RWPE1 (cell line): ENCODE measurements around the gene SH3PXD2A.

ENCODE experiments used
- CTCF ChIA-PET: fragments of 350-600 bp; sonication (Branson Sonifier 250); formaldehyde crosslinking; extraction: SDS; loops from one replicate; lab custom pipeline; 2021; lab: Yijun Ruan, JAX
- POLR2A ChIA-PET: fragments of 400-600 bp; formaldehyde crosslinking; extraction: SDS; loops from one replicate; lab custom pipeline; 2020; ENCODE audit warnings: antibody characterized with exemption; ENCODE audit not compliant: low non-redundant PET; lab: Yijun Ruan, JAX
- DNase-seq: peaks from one replicate; pipeline ENCODE4 v3.0.0; 2012; ENCODE audit warnings: low spot score
- H3K27ac ChIP-seq: fragments of 450-650 bp; 2 replicates; pipeline ENCODE4 v1.5.1; 2017
- TF ChIP-seq, protein P1 (sequence below): fragments of 450-650 bp; conservative IDR thresholded peaks from 2 replicates; pipeline ENCODE4 v1.5.1; 2017; ENCODE audit warnings: low read depth, mild to moderate bottlenecking

SH3PXD2A gene

DNA sequence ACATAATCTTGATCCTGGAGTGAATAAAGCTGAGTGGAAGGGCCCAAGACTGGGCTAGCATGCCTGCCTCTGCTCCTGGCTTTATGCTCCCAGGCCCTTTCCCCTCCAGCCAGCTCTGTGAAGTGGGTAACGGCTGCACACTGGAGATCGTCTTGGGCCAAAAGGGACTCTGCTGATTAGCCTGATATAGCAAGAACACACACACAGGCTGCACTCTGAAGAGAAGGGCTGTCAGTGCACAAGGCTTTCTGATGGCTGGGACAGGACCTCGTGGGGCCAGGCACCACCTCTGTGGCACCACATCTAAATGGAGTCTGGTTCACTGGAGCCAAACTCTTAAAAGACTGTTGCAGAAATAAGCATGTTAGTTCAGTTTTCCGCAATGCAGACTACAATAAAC is 200.5 kb downstream of the SH3PXD2A start:
- ChIA-PET POLR2A (no interaction called here), CTCF (interaction anchor here (0.7 to 1.4 kb wide), 2 partner anchors 32 to 180 kb away, joined by 3 read pairs; no protein-coding TSS in a partner anchor)
- TF ChIP-seq, protein P1, sequence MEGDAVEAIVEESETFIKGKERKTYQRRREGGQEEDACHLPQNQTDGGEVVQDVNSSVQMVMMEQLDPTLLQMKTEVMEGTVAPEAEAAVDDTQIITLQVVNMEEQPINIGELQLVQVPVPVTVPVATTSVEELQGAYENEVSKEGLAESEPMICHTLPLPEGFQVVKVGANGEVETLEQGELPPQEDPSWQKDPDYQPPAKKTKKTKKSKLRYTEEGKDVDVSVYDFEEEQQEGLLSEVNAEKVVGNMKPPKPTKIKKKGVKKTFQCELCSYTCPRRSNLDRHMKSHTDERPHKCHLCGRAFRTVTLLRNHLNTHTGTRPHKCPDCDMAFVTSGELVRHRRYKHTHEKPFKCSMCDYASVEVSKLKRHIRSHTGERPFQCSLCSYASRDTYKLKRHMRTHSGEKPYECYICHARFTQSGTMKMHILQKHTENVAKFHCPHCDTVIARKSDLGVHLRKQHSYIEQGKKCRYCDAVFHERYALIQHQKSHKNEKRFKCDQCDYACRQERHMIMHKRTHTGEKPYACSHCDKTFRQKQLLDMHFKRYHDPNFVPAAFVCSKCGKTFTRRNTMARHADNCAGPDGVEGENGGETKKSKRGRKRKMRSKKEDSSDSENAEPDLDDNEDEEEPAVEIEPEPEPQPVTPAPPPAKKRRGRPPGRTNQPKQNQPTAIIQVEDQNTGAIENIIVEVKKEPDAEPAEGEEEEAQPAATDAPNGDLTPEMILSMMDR = no peak
- peak overlapping the region; percentile 80 for H3K27ac ChIP-seq
- no peak for DNase-seq

DNA sequence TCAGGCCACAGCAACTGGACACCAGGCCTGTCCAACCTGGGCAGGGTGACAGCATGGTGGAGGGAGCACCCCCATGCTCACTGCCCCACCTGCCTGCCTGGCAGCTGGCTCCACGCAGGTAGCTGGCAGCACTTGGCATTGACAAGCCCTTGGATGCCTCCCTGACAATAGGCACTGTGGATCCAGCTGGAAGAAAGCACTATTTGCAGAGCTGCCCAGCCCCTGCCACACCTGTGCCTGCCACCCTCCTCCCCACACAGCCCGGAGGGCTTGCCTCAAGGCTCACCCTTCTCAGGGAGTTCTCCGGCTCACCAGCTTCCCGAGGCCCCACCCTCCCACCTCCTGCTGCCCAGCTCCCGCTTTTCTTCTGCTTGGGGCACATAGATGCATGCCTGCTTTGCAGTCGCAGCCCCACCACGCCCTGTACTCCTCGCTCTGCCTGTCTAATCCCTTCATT is 201.8 kb downstream of the SH3PXD2A start:
- peak; percentile 39 for DNase-seq
- TF ChIP-seq, protein P1 = no peak
- ChIA-PET CTCF (interaction anchor here (1.4 kb wide), 1 partner anchor 33 kb away, joined by 3 read pairs; no protein-coding TSS in a partner anchor), POLR2A (no interaction called here)
- H3K27ac ChIP-seq = peak overlapping the region; percentile 80

DNA sequence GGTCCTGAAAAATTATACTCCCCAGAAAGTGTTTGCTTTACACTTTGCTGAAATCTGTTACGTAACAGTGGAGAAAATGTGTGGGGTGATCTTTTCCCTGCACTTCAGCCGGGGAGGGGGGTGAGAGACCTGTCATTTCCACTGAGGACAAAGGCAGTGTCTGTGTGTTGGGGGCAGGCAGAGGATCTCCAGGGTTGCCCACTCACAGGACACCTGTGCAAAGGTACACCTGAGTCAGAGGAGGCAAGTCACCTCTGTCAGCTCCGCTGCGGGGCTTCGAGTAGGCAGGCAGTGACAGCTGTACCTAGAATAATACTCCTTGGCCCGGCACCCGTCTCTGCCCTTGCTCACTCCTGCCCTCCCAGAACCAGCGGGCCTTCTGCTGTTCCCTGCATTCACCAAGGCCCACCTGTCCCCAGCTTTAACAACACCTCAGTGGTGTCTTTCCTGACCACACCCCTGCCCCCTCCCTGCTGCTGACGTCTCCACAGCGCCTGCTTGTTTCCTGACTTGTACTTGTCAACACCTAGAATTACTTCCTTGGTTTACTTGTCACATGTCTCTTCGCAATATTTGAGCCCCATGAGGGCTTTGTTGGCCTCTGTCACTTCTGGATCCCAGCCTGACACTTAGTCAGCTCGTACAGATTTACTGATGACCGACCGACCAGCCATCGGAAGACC is 202.6 kb downstream of the SH3PXD2A start:
- POLR2A ChIA-PET = no interaction called here
- H3K27ac ChIP-seq = peak overlapping the region; percentile 80
- CTCF ChIA-PET = interaction anchor here (0.6 to 0.7 kb wide), 2 partner anchors 47 to 155 kb away, joined by 3 to 4 read pairs; no protein-coding TSS in a partner anchor
- TF ChIP-seq, protein P1 = no peak
- no peak for DNase-seq

DNA sequence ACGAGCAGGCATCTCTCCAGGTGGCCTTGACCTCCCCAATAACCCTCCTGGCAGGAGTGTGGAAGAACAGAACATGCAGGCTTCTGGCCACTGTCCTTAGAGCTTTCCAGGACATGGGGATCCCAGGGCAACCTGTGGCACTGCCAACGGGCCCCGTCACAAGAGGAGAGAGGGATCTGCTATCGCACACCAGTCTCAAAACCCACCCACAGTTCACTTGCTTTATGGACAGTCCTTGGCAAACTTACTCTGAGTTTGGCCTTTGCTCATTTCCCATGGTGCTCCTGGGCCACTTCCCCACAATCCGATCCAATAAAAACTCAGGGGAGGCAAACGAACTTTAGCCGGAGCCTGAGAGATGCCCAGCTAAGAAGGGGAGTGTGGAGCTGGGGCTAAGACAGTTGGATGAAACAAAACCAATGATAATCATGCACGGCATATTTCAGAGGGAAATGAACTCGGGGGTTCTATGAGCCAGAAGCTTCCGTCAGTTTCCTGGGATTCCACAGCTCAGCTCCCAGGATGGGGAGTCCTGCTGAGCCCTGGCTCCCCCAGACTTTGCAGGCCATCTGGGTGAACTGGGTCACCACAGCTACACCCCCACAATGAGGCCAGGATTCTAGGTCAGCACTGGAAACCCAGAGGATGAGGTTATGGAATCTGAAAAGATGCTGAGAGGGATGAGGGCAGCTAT is 203.4 kb downstream of the SH3PXD2A start:
- TF ChIP-seq, protein P1 = no peak
- DNase-seq = no peak
- CTCF ChIA-PET = interaction anchor here (0.6 to 0.7 kb wide), 2 partner anchors 47 to 155 kb away, joined by 3 to 4 read pairs; no protein-coding TSS in a partner anchor
- H3K27ac ChIP-seq = peak overlapping the region; percentile 80
- POLR2A ChIA-PET = no interaction called here

DNA sequence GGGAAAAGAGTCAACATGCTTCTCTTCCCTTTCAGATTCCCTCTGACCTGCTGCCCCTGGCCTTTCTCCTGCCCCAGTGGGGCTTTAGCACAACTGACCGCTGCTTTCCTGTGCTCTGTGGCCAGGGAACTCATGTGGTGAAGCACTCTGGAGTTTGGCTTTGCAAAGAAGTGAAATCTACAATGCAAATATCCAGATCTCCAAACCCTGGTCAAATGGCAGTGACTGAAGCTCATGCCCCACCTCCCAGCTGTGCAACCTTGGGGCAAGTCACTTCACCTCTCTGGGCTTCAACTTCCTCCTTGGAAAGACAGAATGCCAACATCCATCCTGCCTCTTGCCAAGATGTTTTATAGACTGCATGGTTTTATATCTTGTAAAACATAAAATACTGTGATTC is 204.0 kb downstream of the SH3PXD2A start:
- TF ChIP-seq, protein P1 = no peak
- ChIA-PET CTCF (no interaction called here), POLR2A (no interaction called here)
- peak overlapping the region; percentile 10; the same call in 1 of the 2 replicates for H3K27ac ChIP-seq
- no peak for DNase-seq

DNA sequence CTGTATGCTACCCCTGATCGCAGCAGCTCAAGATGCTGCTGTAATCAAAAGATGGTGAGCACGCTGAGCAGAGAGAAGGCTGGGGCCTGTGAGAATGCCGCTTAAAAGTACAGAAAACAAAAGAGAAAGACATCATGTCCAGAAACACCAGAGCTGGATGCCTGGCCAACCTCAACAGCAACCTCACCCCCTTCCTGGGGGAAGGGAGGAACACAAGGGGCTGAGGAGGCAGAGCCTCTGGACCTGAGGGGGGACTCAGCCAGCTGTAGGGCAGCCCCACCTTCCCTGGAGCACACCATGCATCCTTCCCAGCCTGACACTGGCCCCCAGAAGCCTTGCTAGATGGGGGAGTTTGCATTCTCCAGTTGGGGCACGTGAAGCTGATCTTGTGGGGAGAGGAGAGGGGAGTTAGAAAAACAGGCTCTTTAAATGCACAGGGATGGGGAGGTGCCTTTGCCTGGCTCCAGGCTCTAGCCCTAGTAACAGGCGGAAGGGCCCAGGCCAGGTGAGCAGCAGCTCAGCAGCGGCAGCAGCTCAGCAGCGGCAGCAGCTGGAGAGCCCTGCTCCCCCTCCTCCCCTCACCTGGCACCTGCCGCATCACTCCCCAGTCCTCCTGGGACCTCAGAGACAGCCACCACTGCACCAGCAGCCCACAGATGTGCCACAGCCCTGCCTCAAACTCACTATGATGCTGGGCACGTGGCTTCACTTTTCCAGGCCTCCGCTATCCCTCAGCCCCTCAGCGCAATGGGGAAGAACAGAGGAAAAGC is 205.5 kb downstream of the SH3PXD2A start:
- TF ChIP-seq, protein P1 = no peak
- DNase-seq = no peak
- H3K27ac ChIP-seq = peak overlapping the region; percentile 68
- ChIA-PET CTCF (no interaction called here), POLR2A (no interaction called here)
